Stimulated activated CD8-positive, alpha-beta memory T cell treated with anti-CD3 and anti-CD28 coated beads, Interleukin-4, amount 100 ng/mL, for 24 hours (primary cell): ENCODE measurements around the gene SMYD3.

Experiments used
- DNase-seq: peaks from one replicate; pipeline ENCODE4 v3.0.0-alpha.2; 2020; ENCODE audit warnings: low read depth

SMYD3 gene

GRCh38 chr1:246213502-246213901 lies 293.6 kb downstream of the SMYD3 start:
- no peak for DNase-seq

DNA sequence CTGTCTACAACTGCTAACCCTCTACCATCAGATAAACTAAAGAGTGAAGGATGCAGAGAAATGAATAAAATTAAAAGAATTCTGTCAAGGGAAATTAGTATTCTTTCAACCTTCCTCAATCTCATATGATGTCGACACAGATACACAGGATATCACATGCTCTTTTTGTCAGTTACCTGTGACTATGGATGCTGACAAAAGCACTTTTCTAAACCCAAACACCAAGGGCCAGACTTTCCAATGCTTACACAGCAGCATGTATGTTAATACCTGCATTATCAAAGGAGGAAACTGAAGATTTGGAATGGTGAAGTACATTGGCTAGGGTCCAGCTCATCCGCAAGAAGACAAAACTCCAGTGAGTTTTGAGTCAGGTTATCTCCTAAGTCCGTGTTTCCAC lies 294.0 kb downstream of the SMYD3 start:
- no peak for DNase-seq

- DNase-seq = no peak
Observed at GRCh38 chr1:246212013-246212412, 295.1 kb downstream of the SMYD3 start.

GRCh38 chr1:246210756-246211155 lies 296.3 kb downstream of the SMYD3 start:
- no peak for DNase-seq

DNA sequence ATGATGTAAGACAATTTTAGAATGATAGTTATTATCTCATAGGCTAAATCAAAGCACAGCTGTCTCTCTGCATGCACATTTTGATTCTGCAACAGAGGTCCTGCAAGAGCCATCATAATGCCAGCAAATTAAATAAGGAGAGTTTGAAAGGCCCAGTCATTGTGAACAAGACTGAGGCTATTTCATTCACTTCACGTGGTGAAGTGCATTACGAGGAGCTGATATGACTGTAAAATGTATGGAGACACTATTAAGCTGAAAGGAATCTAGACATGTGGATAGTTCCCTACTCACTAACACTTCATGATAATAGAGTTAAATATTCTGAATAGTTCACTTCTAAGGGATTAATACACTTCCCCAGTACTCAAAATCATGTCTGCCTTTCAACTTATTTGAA lies 299.0 kb downstream of the SMYD3 start:
- no peak for DNase-seq

GRCh38 chr1:246203180-246203579 lies 303.9 kb downstream of the SMYD3 start:
- no peak for DNase-seq

GRCh38 chr1:246200738-246201137 lies 306.3 kb downstream of the SMYD3 start:
- DNase-seq = no peak

- no peak for DNase-seq
Observed at GRCh38 chr1:246200225-246200624, 306.9 kb downstream of the SMYD3 start.

GRCh38 chr1:246199086-246199645 lies 307.9 kb downstream of the SMYD3 start:
- no peak for DNase-seq

DNA sequence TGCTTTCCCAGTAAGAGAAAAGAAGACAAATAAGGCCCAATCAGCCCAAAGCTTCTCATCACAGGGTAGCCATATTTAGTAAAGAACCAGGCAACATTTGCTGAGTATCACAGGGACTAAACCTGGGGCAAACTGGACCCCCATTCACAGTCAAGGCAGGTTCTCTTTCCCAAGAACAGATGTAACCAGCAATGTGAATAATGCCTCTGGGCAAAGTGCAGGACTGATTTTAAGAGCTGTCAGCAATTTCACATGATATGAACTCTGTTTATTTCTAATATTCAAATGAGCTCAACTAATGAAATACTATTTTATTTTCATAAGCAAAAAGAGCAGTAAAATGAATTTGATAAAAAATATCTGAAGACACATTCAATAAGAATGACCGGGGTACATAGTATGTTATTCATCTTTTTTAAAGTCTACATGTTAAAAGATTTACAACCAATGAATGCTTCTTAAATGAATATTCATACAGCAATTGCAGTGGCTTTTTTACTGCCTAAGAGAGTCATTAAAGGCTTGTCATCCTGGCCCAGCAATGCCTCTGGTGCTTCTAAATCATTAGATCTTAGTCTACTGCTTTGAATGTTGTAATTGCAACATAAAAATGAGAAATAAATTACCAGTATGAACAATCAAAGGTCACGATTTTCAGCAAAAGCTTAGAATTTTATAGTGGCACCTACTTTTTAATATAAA lies 308.8 kb downstream of the SMYD3 start:
- DNase-seq = no peak

DNA sequence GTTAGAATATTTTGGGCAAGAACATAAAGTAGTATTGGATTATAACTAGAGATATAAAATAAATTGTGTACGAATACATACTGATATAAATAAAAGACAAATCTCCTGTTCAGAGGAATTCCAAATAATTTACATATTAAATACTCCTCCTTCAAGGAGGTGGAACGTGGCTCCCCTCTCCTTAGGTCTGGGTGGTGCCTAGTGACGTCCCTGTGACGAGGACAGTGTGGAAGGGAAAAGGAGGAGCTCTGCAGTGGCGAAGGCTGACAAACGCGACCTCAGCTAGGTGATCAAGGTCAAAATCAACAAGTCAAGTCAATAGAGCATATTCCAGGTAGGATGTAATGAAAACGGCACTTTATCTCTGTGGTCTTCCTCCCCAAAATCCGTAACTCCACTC lies 310.0 kb downstream of the SMYD3 start:
- no peak for DNase-seq

DNA sequence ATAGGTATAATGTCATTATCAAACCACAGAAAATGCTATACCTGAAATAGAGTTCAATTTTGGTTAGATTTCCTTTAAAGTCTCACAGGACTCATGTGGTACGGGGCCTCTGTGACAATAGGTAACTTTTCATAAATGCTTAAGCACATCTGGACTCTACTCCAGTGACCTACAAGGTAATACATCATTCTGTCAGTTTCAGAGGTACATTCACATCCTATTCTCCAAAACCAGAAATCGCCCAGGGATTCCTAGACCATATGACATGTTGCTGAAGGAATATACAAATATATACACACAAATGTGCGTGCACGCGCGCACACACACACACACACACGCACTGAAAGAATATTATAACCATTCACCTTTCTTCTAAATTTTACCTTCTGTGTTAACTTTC lies 311.8 kb downstream of the SMYD3 start:
- no peak for DNase-seq

- DNase-seq = no peak
Observed at GRCh38 chr1:246193537-246193936, 313.5 kb downstream of the SMYD3 start.

GRCh38 chr1:246189126-246189525 lies 318.0 kb downstream of the SMYD3 start:
- no peak for DNase-seq

DNA sequence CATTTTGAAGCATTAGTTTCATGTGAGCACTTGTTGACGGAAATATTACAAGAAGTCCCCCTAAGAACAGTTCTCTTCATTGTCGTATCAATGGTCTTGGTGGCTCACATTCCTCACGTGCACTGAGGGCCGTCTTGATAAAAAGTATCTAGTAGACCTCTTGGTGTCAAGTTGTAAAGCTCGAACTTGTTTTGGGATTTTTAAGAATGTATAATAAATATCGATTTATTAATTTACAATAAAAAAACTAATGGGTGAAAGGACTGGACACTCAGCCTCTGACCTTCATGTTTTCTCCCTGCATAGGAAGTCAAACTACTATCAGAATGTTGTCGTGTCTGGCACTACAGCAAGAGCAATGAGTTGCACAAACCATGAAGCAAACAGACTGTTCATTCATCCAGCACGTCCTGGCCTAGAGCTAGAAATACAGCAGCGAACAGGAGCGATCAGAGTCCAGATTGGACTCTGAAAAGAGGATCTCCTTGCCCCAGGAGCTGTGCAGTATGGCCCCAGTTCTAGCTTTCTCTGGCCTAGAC lies 319.2 kb downstream of the SMYD3 start:
- DNase-seq = no peak

DNA sequence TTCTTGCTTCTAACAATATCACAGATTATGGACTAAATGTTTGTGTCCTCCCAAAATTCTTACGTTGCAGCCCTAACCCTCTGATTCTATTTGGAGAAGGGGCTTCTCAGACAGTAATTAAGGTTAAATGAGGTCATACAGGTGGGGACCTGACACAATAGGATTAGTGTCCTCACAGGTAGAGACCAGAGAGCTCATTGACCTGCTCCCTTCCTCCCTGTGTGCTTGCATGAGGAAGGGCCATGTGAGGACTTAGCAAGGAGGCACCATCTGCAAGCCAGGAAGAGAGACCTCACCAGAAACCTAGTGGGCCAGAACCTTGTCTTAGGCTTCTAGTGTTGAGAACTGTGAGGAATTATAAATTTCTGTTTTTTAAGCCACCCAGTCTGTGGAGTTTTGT lies 322.6 kb downstream of the SMYD3 start:
- DNase-seq = no peak

DNA sequence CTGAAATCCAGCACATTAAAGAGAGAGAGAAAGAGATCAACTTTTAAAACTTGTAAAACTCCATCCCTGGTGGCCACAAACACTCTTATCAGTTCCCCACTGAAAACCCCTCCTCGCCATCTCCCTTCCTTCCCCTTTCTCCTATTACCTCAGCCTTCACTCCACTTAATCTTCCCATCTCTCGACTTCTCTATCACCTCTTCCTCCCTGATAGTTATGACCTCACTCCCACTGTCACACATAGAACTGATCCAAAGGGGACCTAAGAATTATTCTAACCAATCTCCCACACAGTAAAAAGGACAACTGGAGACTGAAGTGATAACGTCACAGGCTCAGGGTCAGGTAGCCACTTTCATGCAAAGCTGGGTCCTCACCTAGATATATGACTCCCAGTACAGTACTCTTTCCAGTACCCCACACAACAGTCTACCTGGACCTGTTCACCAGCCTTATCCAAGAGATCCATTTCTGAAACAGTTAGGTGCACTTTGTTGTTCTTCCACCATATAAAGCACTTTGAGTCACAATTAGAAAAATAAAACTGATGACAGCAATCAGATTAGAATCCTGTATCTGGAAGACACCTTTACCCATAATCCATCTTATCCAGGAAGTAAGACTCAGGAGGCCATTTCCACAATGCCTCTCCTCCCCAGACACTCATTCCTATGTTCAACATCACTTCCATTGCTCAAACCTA lies 324.8 kb downstream of the SMYD3 start:
- no peak for DNase-seq

- no peak for DNase-seq
Observed at GRCh38 chr1:246181241-246181640, 325.8 kb downstream of the SMYD3 start.

DNA sequence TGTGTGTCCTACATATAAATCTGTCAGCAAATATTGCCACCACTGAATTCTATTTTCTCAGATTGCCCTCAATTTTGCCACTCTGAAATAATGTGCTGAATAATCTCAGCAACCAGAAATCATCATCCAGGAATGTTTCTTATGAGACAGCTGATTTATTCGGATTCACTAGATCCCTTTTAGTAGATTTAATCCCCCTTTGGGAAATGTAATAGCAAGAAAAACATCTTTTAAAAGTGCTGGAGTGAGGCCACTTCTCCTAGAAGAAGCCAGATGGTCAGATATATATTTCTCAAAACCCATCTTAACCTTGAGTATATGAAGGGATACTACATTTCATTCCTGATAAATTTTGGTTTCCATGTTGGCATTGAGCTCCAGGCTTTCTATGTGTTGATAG lies 327.7 kb downstream of the SMYD3 start:
- no peak for DNase-seq

DNA sequence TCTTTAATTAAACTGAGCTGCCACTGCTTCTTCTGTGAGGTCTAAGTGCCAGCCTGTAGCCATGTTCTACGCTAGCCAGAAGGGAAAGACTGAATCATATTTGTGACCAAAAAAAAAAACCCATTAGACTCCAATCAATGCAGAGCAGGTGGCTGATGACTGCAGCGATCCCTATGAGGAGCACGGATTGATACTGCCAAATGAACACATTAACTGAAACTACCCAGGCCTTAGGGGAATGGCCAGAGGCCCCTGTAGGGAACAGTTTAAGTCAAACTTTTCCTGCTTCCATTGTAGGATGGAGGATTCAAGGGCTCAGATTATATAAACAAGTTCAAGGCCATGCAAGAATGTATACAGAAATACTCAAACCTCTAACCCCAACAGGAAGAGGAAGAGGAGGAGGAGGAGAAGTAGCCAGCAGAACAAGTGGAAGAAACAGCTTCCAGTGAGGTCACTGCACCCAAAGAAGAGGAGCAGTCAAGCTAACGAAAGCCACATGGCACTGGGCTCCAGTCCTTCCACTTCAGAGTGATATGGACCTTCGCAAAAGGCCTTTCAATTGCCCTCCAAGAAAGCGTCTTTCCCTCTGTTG lies 328.3 kb downstream of the SMYD3 start:
- DNase-seq = no peak

GRCh38 chr1:246176126-246177024 lies 330.7 kb downstream of the SMYD3 start:
- no peak for DNase-seq
